GM19452 (cell line): ENCODE data around the gene RASAL1.

Source experiments
- ATAC-seq: cut with Tn5 transposase; IDR thresholded peaks from one replicate; pipeline ENCODE4 v1.9.1; 2021; ENCODE audit not compliant: unreplicated experiment

RASAL1 gene

DNA sequence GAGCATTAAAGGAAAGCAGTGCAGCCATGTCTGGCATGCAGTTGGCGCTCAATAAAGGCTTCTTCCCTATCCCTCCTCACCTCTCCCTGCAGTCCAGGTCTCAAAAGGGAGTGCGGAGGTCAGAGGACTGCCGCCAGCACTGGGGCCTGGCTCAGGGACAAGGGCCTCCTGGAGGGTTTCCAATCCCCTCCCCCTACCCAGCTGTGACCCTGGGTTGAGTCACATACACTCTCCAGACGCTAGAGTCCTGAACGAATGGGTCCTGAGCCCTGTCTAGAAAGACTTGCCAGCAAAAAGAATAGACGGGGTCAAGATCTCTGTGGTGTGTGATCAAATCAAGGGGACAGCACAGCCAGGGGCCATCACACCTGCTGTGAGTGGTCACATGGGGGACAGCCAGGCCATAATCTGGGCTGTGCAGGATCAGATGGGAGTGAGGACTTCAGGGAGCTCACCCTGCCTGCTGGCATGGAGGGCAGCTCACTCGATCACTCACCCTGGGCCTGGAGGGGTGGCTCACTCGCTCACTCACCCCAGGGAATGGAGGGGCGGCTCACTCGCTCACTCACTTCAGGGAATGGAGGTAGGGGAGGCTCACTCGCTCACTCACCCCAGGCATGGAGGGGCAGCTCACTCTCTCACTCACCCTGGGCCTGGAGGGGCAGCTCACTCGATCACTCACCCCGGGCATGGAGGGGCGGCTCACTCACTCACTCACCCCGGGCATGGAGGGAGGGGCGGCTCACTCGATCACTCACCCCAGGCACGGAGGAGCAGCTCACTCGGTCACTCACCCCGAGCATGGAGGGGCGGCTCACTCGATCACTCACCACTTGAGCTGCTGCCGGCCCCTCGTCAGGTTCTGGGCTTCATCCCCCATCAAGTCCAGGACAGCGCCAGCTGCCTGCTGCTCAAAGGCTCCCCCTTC, 26.8 kb upstream of the RASAL1 start:
- no peak for ATAC-seq

DNA sequence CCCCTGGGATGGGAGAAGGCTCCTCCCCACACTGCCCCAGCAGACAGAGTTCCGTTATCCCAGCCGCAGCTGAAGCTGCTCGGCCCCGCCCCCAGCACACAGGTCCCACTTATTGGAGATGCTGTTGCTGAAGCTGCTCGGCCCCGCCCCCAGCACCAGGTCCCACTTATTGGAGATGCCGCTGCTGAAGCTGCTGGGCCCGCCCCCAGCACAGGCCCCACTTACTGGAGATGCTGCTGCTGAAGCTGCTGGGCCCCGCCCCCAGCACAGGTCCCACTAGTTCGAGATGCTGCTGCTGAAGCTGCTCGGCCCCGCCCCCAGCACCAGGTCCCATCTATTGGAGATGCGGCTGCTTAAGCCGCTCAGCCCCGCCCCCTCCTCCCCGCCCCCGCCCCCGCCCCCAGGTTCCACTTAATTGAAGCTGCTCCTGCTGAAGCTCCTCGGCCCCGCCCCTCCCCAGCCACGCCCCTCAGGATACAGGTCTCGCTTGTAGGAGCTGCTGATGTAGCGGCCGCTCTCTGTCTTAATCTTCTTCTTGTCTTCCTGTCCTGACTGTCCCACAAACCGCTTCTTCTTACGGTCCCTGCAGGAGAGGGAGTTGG, 26.0 kb upstream of the RASAL1 start:
- no peak for ATAC-seq

DNA sequence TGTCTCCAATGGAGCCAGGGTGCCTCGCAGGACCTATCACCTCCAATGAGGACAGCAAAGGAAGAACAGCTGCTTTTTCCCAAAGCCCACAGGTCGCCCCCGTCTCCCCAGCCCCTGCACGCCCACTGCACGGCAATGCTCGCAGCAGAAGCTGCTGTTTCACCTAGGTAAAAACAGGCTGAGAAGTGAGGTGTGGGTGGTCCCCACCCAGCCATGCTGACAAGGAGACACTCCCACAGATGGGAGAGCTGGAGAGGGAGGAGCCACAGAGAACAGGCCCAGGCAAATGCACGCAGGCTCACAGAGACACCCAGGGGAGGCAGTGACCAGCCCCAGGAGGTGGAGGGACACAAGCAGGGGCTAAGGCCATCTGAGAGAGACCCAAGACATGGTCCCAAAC, 24.4 kb upstream of the RASAL1 start:
- ATAC-seq, result no peak

DNA sequence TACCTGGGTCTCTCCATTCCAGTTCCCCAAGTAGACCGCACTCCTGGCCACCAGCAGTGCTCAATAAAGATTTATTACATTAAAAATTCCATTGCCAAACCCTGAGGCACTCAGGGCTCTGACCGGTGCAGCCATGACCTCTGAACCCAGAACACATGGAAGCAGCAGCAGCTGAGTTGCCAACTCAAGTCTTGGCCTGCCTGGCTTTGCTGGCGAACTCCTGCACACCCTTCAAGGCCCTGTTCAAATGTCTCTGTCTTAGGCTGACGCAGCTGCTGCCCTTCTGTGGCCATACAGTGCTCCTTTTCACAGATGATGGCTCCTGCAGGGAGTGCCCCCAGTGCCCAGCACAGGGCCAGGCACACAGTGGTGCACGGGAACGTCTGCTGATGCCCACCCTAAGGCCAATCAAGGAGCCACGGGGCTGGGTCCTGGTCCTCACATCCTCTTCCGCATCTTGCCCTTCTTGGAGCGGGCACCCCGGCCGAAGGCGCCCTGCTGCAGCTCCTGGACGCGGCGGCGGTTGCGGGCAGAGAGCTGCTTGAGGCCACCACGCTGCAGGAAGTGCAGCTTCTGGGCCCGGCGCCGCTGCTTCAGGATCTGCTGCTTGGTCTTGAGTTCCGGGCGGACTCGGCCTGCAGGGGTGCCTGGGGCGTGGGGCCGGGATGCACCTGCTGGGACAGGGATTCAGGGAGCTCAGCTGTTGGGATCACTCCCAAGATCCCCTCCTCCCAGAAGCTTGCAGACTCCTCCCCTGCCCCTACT, 23.1 kb upstream of the RASAL1 start:
- no peak for ATAC-seq

DNA sequence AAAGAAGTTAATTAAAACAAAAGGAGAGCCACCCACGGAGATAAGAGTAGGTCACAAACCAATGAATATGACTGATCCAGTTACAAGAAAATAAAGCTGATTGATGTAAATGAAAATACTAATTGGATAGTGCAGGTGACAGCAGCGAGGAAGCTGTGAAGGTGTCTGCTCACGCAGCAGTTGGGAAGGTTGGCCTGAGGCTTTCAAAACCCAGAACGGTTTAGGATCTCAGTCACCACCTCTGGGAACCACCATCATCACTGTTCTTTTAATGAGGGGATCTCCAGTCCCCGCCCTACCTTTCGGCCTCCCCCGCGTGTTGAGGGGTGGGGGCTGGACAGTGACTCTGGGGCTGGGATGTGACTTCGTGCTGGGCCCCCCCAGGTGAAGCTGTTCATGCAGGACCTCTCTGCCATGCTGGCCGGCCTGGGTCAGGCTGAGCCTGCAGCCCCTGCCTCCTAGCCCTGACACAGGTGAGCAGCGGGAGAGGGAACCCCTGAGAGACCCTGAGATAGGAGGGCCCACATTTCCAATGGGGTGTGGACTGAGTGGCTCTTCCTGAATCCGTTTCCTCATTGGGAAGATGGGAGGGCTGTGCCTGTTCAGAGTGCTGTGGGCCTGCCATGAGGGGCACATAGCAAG, 21.8 kb upstream of the RASAL1 start:
- no peak for ATAC-seq

DNA sequence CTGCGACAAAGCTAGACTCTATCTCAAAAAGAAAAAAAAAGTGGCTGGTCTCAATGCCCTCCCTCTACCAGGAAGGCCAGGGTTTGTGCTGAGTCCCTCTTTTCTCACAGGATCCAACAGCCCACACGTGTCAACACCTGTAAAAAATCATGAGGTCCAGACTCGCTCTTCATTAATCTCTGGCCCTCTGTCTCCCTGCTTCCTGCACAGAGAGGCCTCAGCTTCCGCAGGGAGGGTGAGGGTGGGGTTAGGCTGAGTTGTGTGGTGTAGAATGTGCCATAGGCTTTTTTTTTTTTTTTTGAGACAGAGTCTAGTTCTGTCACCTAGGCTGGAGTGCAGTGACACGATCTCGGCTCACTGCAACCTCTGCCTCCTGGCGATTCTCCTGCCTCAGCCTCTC, 20.1 kb upstream of the RASAL1 start:
- ATAC-seq, result no peak

DNA sequence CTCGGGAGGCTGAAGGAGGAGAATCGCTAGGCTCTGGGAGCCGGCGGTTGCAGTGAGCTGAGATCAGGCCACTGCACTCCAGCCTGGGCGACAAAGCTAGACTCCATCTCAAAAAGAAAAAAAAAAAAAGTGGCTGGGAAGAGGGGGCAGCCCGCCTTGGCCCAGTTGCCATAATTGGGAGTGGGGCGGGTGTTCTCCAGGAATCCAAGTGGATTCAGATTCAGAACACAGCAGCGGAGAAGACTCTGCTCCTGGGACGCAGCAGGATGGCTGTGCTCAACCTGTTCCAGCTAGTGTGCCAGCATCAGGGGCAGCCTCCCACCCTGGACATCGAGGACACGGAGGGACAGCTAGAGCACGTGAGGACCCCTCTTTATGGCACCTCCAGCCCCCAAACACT, 19.5 kb upstream of the RASAL1 start:
- no peak for ATAC-seq

DNA sequence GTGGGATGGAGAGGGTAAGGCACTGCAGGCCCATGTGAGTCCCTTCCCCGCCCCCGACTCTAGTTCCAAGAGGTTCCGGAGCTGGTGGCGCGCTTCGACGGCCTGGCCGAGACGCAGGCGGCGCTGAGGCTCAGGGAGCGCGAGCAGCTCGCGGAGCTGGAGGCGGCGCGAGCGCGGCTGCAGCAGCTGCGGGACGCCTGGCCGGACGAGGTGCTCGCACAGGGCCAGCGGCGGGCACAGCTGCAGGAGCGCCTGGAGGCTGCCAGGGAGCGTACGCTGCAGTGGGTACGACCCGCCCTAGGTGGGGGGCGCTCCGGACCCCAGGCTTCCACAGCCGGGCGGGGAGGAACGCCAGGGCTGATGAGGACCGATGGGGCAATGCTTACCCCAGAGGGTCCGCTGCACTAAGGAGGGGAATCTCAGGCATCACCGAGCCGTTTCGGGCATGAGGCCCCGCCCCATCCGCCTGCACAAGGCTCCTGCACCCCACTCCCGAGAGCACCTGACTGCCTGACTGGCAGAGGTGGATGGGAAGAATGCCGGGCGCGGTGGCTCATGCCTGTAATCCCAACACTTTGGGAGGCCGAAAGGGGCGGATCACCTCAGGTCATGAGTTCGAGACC, 18.9 kb upstream of the RASAL1 start:
- no peak for ATAC-seq

DNA sequence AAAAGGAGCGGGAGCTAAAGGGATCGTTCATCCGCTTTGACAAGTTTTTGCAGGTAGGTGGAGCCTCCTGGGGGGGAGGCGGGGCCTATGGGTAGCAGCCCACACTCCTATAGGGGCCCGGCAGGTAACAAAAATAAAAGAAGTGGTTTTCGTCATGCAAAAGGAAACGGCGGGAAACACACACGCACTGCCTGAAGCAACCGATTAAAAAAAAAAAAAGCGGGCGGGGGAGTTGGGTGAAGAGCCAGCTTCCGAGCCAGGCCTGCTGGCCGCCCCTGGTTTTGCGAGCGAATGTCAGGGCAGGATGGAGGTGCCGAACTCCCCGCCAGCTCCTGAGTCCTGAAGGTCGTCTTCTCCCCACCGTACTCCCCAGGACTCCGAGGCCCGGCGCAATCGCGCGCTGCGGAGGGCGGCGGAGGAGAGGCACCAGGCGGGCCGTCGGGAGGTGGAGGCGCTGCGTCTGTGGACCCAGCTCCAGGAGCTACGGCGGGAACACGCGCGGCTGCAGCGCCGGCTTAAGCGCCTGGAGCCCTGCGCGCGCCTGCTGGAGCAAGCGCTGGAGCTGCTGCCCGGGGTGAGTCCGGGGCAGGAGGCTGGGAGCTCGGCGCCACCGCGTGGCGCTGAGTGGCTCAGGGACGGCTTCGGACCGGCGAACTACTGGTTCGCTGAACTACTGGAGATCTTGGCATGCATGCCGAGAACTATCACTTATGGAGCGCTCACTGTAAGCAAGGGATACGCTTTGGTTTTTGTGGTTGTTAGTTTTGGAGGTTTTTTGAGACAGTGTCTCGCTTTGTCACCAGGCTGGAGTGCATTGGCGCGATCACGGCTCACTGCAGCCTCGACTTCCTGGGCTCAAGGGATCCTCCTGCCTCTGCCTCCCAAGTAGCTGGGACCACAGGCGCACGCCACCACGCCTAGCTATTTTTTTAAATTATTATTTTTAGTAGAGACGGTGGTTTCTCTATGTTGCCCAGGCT, 17.6 kb upstream of the RASAL1 start:
- peak; percentile 70 for ATAC-seq

DNA sequence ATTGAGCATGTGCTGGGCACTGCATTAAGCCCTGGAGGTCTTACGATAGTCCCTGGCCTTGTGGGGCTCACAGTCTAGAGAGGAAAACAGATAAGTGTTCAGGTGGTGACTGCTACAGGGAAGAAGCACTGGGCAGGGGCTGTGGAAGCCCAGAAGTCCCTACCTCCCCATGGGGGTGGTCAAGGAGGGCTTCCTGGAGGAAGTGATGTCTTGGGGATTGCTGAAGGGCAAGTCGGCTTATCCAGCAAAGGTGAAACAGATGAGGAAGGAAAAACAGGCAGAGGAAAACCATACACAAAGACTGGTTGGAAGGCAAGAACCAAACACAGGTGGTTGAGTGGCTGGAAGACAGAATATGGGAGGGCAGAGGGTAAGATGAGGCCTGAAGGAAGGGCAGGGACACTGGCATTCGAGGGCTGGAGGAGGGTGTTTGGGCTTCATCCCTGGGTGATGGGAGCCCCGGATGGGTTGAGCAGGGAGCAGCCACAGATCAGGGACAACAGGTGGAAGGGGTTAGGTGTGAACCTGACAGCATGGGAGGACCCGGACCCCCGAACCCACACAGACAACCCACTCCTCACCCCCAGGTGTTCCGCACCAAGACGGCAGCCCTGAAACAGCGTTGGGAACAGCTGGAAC, 16.8 kb upstream of the RASAL1 start:
- no peak for ATAC-seq

DNA sequence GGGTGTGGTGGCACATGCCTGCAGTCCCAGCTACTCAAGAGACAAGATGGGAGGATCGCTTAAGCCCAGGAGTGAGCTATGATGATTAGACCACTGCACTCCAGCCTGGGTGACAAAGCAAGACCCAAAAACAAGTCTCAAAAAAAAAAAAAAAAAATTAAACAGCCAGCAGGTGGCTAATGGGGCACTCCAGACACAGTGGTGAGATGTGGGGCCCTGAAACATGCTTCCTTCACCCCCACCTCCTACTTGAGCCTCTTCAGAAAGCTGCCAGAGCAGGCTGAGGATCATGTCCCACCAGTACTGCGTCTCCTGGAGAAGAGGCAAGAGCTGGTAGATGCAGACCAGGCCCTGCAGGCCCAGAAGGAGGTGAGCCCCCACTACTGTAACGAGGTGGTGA, 16.1 kb upstream of the RASAL1 start:
- ATAC-seq, result no peak

DNA sequence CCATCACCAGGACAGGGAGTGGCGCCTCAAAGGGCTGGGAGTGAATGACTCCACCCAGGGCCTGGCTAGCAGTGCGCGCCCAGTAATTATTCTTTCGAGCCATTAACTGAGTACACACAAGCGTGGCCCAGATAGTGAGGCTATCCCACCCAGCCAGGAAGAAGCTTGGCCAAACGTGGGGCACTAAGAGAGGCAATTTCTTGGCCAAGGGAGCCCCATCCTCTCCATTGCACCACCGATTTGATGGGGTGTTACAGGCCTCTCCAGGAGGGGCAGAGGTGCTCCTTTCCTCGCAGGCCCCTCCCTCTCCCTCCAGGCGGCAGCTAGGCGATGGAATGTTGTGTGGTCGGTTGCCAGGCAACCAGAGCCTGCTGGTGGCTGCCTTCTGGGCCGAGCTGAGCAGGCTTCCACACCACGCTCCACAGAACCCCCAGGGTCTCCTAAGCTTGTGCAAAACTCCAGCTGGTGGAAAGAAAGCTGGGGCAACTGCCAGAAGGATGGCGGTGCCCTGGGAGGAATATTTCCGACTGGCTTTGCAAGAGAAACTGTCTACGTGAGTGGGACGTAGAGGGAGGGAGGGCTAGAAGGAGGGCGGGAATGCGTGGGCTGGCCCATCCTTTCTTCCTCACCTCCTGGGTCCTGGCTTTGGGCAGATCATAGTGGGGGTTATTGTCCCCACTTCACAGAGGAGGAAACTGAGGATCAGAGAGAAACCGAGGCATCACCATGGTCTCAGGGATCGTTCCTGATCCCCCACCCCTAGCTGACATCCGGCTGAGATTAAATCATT, 14.0 kb upstream of the RASAL1 start, which contains the start of gene CFAP73:
Gene CFAP73 (plus strand): TSS at position 364 of the 790 bp plus-strand sequence. CDS start 134 bp downstream, at position 498.
- ATAC-seq, result no peak

DNA sequence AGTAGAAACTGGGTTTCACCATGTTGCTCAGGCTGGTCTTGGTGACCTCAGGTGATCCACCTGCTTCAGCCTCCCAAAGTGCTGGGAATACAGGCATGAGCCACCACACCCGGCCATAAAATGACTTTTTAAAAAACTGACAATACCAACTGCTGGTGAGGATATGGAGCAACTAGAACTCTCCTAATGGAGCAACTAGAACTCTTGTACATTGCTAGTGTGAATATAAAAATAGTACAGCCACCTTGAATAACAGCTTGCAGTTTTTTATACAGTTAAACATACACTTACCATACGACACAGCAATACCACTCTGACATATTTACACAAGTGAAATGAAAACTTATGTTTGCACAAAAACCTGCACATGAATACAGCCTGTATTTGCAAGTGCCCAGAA, 11.4 kb upstream of the RASAL1 start:
- no peak for ATAC-seq

DNA sequence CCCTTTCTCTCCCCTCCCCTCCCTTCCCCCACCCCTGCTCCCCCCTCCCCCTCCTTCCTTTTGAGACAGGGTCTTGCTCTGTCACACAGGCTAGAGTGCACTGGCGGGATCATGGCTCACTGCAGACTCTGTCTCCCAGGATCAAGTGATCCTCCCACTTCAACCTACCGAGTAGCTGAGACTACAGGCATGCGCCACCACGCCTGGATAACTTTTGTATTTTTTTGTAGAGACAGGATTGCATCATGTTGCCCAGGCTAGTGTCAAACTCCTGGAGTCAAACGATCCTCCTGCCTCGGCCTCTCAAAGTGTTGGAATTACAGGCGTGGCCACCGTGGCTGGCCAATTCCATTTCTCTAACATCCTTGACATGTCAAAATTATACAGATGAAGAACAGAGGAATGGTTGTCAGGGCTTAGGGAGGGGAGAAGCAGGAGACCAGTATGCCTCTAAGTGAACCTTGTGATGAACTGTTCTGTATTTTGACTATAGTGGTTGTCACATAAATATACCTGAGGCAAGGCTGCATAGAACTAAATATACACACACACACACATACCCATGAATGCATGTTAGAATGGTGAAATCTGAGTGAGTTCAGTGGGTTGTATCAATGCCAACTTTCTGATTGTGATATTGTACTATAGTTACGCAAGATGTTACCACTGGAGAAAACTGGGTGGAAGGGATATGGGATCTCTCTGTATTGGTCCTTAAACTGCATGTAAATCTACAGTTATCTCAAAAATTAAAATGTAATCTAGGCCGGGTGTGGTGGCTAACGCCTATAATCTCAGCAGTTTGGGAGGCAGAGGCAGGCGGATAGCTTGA, 10.4 kb upstream of the RASAL1 start:
- no peak for ATAC-seq

DNA sequence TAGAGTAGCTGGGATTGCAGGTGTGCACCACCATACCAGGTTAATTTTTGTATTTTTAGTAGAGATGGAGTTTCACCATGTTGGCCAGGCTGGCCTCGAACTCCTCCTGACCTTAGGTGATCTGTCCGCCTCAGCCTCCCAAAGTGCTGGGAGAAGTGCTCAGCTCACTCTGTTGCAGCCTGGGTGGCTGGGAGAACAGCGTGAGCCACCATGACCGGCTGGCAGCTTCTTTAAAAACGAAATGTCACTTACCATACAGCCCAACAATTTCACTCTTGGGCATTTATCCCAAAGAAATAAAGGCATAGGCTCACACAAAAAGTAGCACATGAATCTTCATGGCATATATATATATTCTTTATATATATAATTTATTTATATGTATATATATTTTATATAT, 9.2 kb upstream of the RASAL1 start:
- ATAC-seq, result no peak

DNA sequence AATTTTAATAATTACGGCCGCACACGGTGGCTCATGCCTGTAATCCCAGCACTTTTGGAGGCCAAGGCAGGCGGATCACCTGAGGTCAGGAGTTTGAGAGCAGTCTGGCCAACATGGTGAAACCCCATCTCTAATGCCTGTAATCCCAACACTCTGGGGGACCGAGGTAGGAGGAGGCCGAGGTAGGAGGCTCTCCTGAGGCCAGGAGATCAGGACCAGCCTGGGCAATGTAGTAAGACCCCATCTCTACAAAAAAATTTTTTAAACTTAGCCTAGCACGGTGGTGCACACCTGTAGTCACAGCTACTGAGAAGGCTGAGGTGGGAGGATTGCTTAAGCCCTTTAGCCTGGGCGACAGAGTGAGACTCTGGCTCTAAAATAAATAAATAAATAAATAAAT, 8.4 kb upstream of the RASAL1 start:
- ATAC-seq, result no peak

DNA sequence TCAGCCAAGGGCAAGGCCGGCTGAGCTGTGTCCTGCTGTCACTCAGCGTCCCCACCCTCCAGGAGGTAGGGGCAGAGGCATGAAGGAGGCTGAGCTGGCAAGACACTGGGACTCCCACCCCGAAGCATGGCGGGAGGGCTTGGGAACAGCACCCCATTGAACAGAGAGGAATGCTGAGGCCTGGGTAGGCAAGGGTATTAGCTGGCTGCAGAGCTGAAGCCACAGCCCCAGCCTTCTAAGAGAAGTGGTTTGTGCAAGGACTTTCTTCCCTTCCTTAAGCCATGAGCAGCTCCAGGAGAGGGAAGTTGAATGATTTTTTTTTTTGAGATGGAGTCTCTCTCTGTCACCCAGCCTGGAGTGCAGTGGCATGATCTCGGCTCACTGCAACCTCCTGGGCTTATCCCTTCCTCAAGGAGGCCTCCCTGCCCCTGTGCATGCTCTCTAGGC, 7.3 kb upstream of the RASAL1 start:
- ATAC-seq, result no peak
